ENCODE results near the gene KMT2E. TPM values are rescaled to one million over a fixed set of nuclear protein-coding genes. Genes with fewer than 3 reads are reported as not detected.

Gene KMT2E
- total RNA-seq, 1 experiment from 2014 or later = 52.3 TPM

DNA sequence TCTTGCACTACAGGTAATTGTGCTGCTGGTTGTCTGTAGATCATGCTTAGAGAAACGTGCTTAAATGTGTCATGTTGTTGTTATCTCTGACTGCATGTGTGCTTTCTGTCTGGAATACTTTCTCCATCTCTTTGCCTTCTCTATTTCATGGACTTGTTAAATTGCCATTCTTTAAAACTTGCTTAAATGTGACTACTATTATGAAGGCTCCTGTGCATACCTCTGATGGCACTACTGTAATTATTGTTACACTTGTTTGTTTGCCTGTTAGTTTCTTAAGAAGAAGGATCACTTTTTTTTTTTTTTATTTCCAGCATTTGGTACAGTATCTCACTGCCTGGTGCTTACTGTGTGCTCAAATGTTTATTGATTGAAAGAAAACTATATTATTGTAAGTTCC is 41.6 kb downstream of the KMT2E start:
- Mint-ChIP-seq H3K4me3 (no peak overlapping the region), H3K27me3 (ENCODE audit: low read depth) (no peaks in the 10 kb centered on the region), H3K9me3 (no peaks in the 10 kb centered on the region), H3K36me3 (peaks cover 7% of the 10 kb centered on the region), H3K4me1 (peaks cover 28% of the 10 kb centered on the region), H3K27ac (peak overlapping the region; percentile 91)
- ChIA-PET POLR2A (no interaction called here), CTCF (no interaction called here)
- DNase-seq (ENCODE audit: low spot score) = no peak
- ATAC-seq = no peak
- TF ChIP-seq, protein P1, sequence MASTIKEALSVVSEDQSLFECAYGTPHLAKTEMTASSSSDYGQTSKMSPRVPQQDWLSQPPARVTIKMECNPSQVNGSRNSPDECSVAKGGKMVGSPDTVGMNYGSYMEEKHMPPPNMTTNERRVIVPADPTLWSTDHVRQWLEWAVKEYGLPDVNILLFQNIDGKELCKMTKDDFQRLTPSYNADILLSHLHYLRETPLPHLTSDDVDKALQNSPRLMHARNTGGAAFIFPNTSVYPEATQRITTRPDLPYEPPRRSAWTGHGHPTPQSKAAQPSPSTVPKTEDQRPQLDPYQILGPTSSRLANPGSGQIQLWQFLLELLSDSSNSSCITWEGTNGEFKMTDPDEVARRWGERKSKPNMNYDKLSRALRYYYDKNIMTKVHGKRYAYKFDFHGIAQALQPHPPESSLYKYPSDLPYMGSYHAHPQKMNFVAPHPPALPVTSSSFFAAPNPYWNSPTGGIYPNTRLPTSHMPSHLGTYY (CRISPR knock-in tag; IDR thresholded peaks at IDR 0.05) = no peak
- TF ChIP-seq ZNF671 (CRISPR knock-in tag; IDR thresholded peaks at IDR 0.05) (no peak), ESRRA (CRISPR knock-in tag; IDR thresholded peaks at IDR 0.05; ENCODE audit: borderline replicate concordance) (no peak), ZNF263 (CRISPR knock-in tag; IDR thresholded peaks at IDR 0.05; ENCODE audit: low read depth) (no peak), NFATC4 (CRISPR knock-in tag; IDR thresholded peaks at IDR 0.05) (no peak)
- TF ChIP-seq, protein P2, sequence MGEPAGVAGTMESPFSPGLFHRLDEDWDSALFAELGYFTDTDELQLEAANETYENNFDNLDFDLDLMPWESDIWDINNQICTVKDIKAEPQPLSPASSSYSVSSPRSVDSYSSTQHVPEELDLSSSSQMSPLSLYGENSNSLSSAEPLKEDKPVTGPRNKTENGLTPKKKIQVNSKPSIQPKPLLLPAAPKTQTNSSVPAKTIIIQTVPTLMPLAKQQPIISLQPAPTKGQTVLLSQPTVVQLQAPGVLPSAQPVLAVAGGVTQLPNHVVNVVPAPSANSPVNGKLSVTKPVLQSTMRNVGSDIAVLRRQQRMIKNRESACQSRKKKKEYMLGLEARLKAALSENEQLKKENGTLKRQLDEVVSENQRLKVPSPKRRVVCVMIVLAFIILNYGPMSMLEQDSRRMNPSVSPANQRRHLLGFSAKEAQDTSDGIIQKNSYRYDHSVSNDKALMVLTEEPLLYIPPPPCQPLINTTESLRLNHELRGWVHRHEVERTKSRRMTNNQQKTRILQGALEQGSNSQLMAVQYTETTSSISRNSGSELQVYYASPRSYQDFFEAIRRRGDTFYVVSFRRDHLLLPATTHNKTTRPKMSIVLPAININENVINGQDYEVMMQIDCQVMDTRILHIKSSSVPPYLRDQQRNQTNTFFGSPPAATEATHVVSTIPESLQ (CRISPR knock-in tag; IDR thresholded peaks at IDR 0.05) = no peak
- TF ChIP-seq, protein P3, sequence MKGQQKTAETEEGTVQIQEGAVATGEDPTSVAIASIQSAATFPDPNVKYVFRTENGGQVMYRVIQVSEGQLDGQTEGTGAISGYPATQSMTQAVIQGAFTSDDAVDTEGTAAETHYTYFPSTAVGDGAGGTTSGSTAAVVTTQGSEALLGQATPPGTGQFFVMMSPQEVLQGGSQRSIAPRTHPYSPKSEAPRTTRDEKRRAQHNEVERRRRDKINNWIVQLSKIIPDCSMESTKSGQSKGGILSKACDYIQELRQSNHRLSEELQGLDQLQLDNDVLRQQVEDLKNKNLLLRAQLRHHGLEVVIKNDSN (CRISPR knock-in tag; IDR thresholded peaks at IDR 0.05) = no peak
- TF ChIP-seq, protein P4, sequence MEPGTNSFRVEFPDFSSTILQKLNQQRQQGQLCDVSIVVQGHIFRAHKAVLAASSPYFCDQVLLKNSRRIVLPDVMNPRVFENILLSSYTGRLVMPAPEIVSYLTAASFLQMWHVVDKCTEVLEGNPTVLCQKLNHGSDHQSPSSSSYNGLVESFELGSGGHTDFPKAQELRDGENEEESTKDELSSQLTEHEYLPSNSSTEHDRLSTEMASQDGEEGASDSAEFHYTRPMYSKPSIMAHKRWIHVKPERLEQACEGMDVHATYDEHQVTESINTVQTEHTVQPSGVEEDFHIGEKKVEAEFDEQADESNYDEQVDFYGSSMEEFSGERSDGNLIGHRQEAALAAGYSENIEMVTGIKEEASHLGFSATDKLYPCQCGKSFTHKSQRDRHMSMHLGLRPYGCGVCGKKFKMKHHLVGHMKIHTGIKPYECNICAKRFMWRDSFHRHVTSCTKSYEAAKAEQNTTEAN (CRISPR knock-in tag; IDR thresholded peaks at IDR 0.05) = no peak
- TF ChIP-seq, protein P5, sequence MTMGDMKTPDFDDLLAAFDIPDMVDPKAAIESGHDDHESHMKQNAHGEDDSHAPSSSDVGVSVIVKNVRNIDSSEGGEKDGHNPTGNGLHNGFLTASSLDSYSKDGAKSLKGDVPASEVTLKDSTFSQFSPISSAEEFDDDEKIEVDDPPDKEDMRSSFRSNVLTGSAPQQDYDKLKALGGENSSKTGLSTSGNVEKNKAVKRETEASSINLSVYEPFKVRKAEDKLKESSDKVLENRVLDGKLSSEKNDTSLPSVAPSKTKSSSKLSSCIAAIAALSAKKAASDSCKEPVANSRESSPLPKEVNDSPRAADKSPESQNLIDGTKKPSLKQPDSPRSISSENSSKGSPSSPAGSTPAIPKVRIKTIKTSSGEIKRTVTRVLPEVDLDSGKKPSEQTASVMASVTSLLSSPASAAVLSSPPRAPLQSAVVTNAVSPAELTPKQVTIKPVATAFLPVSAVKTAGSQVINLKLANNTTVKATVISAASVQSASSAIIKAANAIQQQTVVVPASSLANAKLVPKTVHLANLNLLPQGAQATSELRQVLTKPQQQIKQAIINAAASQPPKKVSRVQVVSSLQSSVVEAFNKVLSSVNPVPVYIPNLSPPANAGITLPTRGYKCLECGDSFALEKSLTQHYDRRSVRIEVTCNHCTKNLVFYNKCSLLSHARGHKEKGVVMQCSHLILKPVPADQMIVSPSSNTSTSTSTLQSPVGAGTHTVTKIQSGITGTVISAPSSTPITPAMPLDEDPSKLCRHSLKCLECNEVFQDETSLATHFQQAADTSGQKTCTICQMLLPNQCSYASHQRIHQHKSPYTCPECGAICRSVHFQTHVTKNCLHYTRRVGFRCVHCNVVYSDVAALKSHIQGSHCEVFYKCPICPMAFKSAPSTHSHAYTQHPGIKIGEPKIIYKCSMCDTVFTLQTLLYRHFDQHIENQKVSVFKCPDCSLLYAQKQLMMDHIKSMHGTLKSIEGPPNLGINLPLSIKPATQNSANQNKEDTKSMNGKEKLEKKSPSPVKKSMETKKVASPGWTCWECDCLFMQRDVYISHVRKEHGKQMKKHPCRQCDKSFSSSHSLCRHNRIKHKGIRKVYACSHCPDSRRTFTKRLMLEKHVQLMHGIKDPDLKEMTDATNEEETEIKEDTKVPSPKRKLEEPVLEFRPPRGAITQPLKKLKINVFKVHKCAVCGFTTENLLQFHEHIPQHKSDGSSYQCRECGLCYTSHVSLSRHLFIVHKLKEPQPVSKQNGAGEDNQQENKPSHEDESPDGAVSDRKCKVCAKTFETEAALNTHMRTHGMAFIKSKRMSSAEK (CRISPR knock-in tag; IDR thresholded peaks at IDR 0.05; ENCODE audit: borderline replicate concordance) = no peak
- TF ChIP-seq, protein P6, sequence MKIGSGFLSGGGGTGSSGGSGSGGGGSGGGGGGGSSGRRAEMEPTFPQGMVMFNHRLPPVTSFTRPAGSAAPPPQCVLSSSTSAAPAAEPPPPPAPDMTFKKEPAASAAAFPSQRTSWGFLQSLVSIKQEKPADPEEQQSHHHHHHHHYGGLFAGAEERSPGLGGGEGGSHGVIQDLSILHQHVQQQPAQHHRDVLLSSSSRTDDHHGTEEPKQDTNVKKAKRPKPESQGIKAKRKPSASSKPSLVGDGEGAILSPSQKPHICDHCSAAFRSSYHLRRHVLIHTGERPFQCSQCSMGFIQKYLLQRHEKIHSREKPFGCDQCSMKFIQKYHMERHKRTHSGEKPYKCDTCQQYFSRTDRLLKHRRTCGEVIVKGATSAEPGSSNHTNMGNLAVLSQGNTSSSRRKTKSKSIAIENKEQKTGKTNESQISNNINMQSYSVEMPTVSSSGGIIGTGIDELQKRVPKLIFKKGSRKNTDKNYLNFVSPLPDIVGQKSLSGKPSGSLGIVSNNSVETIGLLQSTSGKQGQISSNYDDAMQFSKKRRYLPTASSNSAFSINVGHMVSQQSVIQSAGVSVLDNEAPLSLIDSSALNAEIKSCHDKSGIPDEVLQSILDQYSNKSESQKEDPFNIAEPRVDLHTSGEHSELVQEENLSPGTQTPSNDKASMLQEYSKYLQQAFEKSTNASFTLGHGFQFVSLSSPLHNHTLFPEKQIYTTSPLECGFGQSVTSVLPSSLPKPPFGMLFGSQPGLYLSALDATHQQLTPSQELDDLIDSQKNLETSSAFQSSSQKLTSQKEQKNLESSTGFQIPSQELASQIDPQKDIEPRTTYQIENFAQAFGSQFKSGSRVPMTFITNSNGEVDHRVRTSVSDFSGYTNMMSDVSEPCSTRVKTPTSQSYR (CRISPR knock-in tag; IDR thresholded peaks at IDR 0.05) = no peak

DNA sequence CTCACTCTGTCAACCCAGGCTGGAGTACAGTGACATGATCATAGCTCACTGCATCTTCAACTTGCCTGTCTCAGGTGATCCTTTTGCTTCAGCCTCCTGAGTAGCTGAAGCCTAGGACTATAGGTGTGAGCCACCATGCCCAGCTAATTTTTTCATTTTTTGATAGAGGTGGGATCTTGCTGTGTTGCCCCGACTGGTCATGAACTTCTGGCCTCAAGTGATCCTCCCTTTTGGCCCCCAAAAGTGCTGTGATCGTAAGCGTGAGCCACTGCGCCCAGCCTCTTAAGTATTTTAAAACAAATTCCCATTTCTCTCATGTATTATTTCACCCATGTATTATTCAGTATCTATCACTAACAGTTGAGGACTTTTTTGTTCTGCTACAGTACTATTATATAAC is 43.5 kb downstream of the KMT2E start:
- TF ChIP-seq, protein P7, sequence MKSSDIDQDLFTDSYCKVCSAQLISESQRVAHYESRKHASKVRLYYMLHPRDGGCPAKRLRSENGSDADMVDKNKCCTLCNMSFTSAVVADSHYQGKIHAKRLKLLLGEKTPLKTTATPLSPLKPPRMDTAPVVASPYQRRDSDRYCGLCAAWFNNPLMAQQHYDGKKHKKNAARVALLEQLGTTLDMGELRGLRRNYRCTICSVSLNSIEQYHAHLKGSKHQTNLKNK (CRISPR knock-in tag; IDR thresholded peaks at IDR 0.05) = no peak
- TF ChIP-seq ZNF121 (CRISPR knock-in tag; IDR thresholded peaks at IDR 0.05) (peak; percentile 68; the same call in 1 of the 2 replicates), GRHL2 (CRISPR knock-in tag; IDR thresholded peaks at IDR 0.05; ENCODE audit: insufficient replicate concordance, severe bottlenecking) (no peak), CREM (CRISPR knock-in tag; IDR thresholded peaks at IDR 0.05) (no peak), JAZF1 (CRISPR knock-in tag; IDR thresholded peaks at IDR 0.05) (no peak)
- Mint-ChIP-seq H3K4me3 (no peak overlapping the region), H3K4me1 (peaks cover 28% of the 10 kb centered on the region), H3K27me3 (ENCODE audit: low read depth) (no peaks in the 10 kb centered on the region), H3K27ac (no peak overlapping the region), H3K36me3 (peaks cover 7% of the 10 kb centered on the region), H3K9me3 (no peaks in the 10 kb centered on the region)
- POLR2A ChIA-PET = no interaction called here
- ATAC-seq = no peak
- DNase-seq (ENCODE audit: low spot score) = no peak
- CTCF ChIA-PET = no interaction called here
